Right ventricle myocardium inferior (tissue), 1 donor: ENCODE results near the gene GNRHR. TPM values are rescaled to one million over a fixed set of nuclear protein-coding genes. Genes with fewer than 3 reads are reported as not detected.
"Not testable (repeated sequence)": the region's sequence is repeated elsewhere in the genome, so short reads cannot be mapped to it uniquely, and the experiment has no call there.

Experiments used
- ATAC-seq: fragments of 200-7000 bp; cut with Tn5 transposase; one replicate; pipeline ENCODE4 v1.9.1; 2020; ENCODE audit warnings: mild to moderate bottlenecking, moderate library complexity
- DNase-seq: peaks from one replicate; pipeline ENCODE4 v3.0.0; 2021; ENCODE audit errors: missing footprints
- intact Hi-C: fragments of 100-400 bp; cut with DNase I; formaldehyde crosslinking; loops from one replicate; pipeline ENCODE4 v1.11.0; 2022
- total RNA-seq: library from RNA; stranded (reverse); fragmentation: NEBNext Ultra II Directional; extraction: Animal tissue kit (Norgen Biotek cat#: 25700); gene quantifications from one replicate; pipeline ENCODE4 v1.2.1, GENCODE V29; 2021
- donor health status: DM: no; HTN: yes; CAD: no; lungs with severe emphysema.

GNRHR gene
- total RNA-seq, 1 donor from 2014 or later: not detected

DNA sequence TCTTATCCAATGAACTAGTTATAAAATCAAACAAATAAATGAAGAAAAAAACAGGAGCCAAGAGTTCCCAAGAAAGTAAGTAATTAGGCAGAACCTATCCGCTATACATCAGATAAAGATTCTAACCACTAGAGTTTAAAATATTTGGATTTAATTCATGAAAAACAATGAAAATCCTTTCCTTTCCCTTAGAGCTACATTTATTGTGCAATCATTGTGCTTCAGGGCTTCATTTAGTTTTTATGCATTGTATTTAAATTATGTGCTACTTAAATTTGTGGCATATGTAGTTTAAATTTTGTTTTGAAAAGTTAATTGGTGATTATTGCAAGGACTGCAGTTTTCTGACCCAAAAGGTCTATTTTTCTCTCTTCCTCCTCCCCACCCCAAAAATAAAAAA, 17.9 kb downstream of the GNRHR start:
- ATAC-seq: no peak
- DNase-seq: no peak
- intact Hi-C loops: no loop called here

DNA sequence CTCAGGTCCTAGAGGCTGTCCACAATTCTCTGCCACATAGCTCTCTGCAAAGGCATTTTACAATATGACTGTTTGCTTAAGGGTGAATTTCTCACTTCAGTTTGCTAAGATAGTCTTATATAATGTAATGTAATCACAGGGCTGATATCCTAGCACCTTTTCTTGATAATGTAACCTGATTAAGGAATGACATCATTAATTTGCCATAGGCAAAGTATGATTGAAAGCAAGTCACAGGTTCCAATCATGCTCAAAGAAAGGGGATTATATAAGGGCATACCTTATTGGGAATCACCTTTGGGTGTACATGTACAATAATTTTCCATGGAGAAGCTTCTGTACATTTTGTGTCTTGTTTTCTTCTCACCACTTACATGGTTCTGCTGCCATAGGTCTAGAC, 18.9 kb downstream of the GNRHR start:
- DNase-seq (no peak), ATAC-seq (no peak)
- intact Hi-C loops: no loop called here

DNA sequence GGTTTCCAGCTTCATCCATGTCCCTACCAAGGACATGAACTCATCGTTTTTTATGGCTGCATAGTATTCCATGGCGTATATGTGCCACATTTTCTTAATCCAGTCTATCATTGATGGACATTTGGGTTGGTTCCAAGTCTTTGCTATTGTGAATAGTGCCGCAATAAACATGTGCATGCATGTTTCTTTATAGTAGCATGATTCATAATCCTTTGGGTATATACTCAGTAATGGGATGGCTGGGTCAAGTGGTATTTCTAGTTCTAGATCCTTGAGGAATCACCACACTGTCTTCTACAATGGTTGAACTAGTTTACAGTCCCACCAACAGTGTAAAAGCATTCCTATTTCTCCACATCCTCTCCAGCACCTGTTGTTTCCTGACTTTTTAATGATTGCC, 23.7 kb downstream of the GNRHR start:
- intact Hi-C loops, ATAC-seq, DNase-seq: not testable (repeated sequence)

DNA sequence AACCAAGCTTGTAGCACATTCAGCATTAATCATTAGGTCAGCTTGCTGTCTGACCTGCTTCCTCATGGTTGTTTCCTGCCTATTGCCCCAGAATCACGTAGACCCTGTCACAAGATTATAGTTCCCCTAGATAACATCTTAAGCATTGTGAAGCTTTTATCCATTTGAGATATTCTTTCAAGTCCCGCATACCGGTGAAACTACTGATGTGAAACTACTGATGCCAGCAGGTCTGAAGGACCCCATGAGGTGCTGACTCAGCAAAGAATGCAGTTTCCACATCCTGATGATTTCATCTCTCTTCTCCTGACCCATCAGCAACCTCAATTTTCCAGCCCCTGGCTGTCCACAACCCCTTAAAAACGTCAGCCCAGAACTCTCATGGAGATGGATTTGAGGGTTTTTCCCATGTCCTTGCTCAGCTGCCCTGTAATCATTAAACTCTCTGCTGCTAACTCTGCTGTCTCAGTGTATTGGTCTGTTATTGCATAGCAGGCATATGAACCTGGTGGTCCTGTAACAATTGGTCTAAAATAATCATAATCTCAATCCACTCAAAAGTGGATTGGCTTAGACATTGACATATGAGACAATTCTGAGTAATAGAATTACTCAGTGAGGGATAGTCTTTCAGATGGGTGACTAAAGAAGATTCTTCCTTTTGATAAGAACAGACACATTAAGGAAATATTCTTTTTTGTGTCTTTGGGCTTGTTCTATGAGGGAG, 26.9 kb downstream of the GNRHR start:
- ATAC-seq (no peak), DNase-seq (no peak)
- intact Hi-C loops: no loop called here

DNA sequence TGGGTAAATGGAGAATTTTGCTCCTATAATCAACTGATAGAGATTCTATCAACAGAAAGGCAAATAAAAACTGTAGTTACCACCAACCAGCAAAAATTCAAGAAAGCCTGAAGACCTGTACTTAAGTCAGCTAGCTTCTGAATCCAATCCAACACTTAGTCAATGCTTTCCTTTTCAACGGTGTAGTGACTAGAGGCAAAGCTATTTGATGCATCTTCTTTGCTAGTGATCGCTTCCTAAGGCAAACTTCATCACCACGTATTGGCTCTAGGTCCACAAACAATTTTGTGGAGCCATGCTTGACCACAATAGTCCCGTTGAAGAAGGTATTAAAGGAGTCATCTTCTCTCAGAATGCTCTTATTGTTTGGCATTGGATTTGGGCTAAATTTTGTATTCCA, 28.2 kb downstream of the GNRHR start:
- ATAC-seq (no peak), DNase-seq (no peak)
- intact Hi-C loops: no loop called here

DNA sequence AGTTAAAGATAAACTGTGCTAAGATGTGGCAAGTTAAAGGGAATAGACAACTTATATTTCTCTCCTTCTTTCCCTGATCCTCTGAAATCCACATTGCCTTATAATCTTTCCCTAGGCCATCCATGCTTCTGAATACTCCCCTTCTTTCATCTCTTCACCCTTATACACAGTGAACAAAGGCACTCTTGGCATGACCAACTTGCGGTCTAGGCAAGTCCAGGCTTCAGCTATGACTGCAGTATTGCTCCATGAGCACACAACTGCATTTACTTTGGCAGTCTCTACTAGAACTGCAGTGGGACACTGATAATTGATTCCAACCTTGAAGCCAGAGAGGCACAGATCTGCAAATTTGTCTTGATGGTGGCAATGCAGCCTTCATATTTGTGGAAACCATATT, 29.1 kb downstream of the GNRHR start:
- intact Hi-C loops: no loop called here
- no peak for ATAC-seq

DNA sequence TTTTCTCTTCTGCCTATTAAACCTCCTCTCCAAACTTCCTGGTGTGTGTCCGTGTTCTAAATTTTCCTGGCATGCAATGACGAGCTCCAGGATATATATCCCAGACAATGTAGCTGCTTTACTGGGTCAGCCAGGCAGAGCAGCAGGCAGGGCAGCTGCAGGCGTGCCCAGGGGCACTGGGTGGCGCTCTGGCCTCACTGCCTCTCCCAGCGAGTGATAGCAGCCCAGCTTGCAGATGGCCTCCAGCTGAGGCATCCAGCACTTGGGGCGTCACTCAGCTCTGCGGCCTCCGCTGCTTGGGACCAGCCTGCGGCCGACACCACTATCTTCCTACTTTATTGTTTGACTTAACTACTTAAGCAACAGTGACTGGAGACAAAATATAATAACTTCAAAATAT, 30.2 kb downstream of the GNRHR start:
- ATAC-seq: no peak
- no peak for DNase-seq
- intact Hi-C loops: no loop called here

More for the DNA sequence above, 29.1 kb downstream of the GNRHR start:
- no peak for DNase-seq

DNA sequence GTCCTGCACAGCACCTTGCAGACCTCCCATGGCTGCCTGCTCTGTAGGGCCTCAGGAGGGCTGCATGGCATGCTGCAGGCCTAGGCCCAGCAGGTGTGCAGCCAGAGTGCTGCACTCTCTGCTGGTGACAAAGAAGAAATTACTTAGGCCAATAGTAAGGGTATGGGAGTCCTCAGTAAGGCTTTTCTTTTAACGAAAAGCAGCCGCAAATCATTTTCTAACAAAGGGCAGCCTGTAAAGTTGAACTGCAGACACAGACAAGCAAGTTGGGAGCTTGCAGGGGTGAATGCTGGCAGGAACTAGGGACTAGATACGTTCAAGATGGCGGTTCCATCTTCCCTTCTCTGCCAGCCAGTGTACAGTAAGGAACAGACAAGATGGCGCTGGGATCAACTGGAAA, 30.8 kb downstream of the GNRHR start:
- DNase-seq (no peak), ATAC-seq (no peak)
- intact Hi-C loops: no loop called here

DNA sequence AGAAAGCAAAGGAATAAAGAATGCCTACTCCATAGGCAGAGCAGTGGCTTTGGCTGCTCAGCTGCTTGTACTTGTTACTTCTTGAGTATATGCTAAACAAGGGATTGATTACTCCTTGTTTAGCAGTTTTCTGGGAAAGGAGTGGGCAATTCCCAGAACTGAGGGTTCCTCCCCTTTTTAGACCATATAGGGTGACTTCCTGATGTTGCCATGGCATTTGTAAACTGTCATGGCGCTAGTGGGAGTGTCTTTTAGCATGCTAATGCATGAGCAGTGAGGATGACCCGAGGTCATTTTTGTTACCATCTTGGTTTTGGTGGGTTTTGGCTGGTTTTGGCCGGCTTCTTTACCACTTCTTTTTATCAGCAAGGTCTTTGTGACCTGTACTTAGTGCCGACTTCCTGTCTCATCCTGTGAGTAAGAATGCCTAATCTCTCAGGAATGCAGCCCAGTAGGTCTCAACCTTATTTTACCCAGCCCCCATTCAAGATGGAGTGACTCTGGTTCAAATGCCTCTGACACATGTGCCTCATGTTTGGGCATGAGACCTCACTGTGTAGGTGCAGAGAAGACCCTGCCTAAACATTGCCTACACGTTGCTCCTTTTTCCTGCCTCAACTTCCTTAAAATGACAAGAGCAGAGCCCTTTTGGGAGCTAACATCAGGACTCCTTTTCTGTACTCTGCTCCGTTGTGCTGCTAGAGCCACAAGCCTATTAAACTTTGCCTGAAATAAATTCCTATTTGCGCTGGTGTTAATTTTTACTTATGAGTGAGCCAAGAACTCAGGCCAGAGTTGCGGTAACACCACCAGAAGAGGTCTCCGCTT, 32.2 kb downstream of the GNRHR start:
- no peak for DNase-seq
- intact Hi-C loops: no loop called here
- no peak for ATAC-seq

DNA sequence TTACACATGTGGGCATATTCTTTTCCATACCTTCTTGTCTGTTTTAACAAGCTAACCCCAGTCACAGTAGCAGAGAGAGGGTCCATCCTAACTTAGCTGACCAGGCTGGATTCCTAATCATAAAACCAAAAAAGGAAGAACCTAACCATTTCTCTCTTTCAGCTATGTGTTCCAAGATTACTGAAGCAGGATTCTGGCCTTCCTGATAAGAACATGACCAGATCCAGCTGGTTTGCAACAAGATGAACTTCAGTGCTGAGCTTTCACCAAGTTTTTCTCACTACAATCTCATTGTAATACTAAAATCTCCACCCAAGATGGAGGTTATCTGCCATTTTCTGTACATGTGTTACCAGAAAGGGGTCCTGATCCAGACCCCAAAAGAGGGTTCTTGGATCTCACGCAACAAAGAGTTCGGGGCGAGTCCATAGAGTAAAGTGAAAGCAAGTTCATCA, 32.8 kb downstream of the GNRHR start:
- intact Hi-C loops: no loop called here
- ATAC-seq (no peak), DNase-seq (no peak)

DNA sequence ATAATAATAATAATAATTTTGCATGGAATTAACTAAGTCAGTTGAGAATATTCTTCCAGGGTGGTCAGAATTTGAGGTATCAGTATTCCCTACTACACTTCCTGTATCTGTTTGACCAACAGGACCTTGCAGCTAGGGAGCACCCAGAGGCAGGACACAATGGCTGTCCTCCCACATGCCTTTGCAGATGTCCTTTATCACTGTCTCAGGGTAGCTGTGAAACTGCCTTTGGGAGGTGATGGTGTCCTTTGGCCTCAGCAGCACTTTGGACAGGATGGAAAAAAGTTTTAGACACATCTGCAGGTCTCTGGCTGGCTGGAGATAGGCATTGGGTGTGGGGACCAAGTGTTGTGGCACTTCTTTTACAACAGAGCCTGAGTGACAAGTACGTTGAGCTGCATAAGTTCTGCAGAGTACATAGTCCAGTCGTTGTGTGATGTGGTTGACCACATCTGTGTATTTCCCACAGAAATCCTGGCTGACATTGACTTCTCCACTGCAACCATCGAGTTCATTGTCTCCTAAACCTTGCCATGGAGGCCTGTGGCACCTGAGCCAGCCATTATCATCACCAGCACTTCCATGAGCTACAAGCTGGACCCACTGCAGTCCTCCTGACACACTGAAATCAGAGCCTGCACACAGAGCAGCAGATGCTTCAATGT, 34.1 kb downstream of the GNRHR start:
- intact Hi-C loops: no loop called here
- no peak for ATAC-seq
- no peak for DNase-seq

DNA sequence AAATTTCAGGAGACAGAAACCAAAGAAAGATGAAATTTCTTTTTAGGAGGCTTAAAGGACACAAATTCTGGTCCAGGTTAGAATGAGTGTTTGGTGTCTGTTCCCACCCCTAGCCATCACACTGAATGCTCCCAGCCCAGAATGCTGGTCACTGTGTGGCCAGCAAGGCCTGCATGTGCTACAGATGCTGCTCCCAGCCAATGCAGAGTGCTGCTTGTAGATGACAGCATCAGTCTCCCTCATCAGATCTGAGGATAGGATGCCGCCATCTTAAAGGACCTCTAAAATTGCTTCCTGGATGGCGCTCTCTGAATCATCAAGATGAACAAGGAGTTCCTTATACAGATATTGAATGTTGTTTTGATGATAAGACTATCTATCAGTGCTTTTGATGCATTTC, 35.3 kb downstream of the GNRHR start:
- ATAC-seq (no peak), DNase-seq (no peak)
- intact Hi-C loops: no loop called here

DNA sequence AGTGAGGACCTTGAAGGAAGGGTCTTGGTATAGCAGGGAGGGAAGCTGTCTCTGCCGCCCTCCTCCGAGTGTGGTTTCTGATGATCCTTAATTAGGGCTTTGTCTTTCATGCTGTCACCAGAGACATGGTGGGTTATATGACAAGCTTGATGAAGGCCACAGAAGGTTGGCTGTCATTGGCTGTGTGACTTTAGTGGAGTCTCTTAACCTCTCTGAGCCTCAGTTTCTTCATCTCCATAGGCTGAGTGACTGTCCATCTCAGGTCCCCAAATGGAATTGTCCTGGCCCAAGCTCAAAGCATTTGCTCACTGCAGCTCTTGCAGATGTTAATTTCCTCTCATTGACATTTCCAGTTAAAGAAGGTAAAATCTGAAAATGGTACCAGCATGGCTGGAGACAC, 36.6 kb downstream of the GNRHR start:
- intact Hi-C loops: no loop called here
- no peak for DNase-seq
- no peak for ATAC-seq

DNA sequence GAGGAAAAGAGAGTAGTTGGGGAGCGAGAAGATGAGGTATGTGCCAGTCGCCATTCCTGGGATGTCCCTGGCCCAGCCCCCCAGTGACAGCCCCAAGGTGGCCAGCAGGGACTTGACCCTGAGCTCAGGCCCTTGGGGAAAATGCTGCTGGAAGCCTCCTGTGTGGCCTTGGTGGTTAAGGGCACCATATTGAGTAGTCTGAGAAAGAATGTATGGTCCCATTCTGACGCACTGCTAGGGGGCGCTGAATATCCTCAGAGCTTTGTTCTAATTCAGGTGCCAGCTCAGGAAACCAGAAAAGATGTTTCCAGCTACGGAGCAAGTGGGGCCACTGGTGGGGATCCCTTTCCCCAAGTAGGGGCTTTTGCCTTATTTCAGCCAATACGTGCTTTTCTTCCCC, 39.2 kb downstream of the GNRHR start:
- intact Hi-C loops: no loop called here
- DNase-seq (no peak), ATAC-seq (no peak)

DNA sequence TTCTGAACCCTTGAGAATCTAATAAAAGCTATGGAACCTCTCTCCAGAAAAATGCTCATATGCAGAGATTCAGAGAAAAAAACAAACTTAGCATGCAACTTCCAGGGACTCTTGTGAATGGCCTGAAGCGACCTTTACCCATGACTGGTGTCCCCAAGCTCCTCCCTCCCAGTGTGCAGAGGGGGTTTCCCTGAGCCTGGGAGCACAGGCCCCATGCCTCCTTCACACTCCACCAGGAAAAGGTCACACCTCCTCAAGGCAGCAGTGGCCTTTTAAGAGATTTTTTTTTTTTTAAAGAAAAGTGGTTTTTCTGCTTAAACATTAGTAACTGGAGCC, 40.0 kb downstream of the GNRHR start:
- no peak for ATAC-seq
- intact Hi-C loops: no loop called here
- DNase-seq: no peak

DNA sequence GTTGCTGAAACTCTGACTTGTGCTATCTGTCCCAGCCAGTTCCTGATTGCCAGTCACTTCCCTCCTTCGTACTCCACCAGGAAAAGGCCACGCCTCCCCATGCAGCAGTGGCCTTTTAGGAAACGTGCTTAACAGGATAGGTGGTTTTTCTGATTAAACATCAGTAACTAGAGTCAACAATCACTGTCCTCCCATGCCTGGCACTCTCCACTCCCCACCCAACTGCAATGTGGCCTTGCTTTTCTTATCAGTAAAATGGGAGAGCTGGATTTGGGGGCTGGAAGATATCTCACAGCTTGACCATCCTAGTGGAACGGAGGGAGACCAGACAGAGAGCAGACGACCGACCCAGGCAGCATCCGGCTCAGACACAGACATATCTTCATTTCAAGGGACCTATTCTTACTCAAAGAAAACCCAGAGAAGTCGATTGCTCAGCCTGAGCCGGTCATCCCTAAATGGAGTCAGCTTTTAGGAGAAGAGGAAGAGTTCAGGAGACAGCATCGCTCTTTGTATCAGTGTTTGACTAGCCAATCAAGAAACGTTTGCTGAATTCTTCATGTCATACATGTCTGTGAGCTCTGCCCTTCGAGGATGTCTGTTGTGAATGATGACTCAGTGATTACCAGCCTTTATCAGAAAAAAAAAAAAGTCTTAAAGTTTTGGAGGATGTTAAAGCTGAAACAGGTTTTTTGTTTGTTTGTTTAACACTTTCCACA, 40.5 kb downstream of the GNRHR start:
- ATAC-seq: no peak
- intact Hi-C loops: no loop called here
- DNase-seq: no peak

DNA sequence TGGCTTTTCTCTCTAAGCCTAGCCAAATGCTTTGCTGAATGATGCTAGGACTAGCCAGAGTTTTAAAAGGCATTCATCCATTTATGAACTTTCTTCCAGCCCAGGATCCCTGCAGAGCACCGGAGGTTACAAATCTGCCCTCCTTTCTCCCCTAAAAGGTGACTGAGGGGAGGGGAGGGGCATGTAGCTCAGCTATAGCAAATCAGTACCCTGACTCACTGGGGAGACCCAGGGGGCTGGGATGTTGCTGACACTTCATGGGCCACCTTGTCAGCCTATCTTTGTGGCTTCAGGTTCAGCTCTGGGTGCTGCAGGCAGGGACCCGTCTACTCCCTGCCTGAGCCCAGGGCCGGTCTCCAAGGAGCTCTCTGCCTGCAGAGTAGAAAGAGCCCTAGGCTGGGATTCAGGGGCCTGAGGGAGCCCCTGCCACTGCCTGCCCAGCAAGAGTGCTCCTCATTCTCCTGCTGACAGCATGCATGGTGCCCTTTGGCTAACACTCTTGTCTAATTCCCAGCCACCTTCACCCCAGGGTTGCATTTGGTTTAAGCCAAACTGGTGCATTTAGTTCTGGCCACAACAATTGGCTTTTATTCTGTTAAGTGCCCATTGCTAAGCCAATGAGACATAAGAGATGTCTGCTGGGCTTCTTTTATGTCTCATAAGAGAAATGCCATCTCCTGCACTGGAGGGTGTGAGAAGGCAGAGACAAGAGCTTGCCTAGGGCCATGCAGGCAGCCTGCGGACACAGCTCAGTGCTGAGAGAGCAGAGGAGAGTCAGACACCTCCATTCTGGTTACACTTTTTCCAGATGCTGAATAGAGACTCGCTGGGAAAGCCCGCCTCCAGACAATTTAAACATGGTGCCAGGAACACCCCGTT, 41.3 kb downstream of the GNRHR start:
- no peak for ATAC-seq
- intact Hi-C loops: no loop called here
- DNase-seq: no peak

DNA sequence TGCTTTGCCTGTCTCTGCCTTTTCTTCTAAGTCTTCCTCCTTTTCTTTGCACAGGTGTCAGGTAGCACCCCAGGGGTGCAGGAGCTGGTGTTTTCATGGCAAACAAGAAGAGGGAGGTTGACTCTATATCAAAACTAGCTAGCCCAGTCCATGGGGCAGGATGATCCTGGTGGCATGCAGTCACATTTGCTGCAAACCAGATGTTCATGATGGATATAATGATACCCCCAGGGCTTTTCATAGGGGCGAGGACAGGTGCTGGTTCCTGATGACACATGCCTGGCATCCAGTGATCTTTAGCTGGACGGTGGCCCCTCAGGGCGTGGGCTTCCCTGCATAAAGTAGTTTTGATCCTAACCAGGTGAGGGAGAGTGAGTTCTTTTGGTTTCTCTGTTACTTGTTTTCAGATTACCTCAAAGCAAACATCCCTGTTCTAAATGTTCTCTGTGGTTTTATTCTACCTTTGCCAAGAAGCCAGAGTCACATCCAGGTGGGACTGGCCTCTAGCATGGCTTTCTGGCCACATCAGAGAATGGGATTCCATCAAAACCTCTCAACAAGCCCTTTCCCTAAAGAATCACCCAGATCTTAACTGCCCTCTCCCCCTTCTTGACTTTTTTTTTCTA, 42.1 kb downstream of the GNRHR start:
- intact Hi-C loops: no loop called here
- DNase-seq (no peak), ATAC-seq (no peak)
